Endometrial microvascular endothelial cells (primary cell): ENCODE data around the gene SLC49A4. TPM values are rescaled to one million over a fixed set of nuclear protein-coding genes. Genes with fewer than 3 reads are reported as not detected.

Source experiments
- in situ Hi-C: cut with HindIII; loops from 2 replicates; pipeline ENCODE4 v1.10.0; 2017; ENCODE audit warnings: low sequenced_read_pairs, low pct_unique_long_range_greater_than_20kb; ENCODE audit errors: inconsistent ontology term
- total RNA-seq: library from RNA; depleted of rRNA; stranded (reverse); fragments of >200 nt; gene quantifications from one replicate; pipeline ENCODE4 v1.2.3, GENCODE V29; 2015; ENCODE audit errors: inconsistent ontology term

Gene SLC49A4
- total RNA-seq, 1 donor from 2014 or later = 12.0 TPM

GRCh38 chr3:122921791-122922651, 127.2 kb downstream of the SLC49A4 start:
- in situ Hi-C loops = no loop called here

- in situ Hi-C loops = no loop called here
Observed at GRCh38 chr3:122923611-122924010, 128.7 kb downstream of the SLC49A4 start.

GRCh38 chr3:122924056-122924455, 129.2 kb downstream of the SLC49A4 start:
- in situ Hi-C loops = no loop called here

GRCh38 chr3:122925756-122926155, 130.9 kb downstream of the SLC49A4 start:
- in situ Hi-C loops = no loop called here

- in situ Hi-C loops = no loop called here
Observed at GRCh38 chr3:122926322-122926721, 131.5 kb downstream of the SLC49A4 start.

GRCh38 chr3:122926811-122927210, 131.9 kb downstream of the SLC49A4 start:
- in situ Hi-C loops = no loop called here

- in situ Hi-C loops = no loop called here
Observed at GRCh38 chr3:122927726-122928125, 132.9 kb downstream of the SLC49A4 start.

GRCh38 chr3:122928396-122929187, 133.7 kb downstream of the SLC49A4 start:
- in situ Hi-C loops = no loop called here

GRCh38 chr3:122929188-122930062, 134.6 kb downstream of the SLC49A4 start:
- in situ Hi-C loops = no loop called here

GRCh38 chr3:122930063-122930997, 135.5 kb downstream of the SLC49A4 start:
- in situ Hi-C loops = no loop called here

Other genes starting within 250 kb of the SLC49A4 start
- 36.3 TPM for gene PARP9, start 230.8 kb upstream of the SLC49A4 start, total RNA-seq
- gene DTX3L, start 230.7 kb upstream of the SLC49A4 start, total RNA-seq = 35.1 TPM
- gene PARP15, start 217.4 kb upstream of the SLC49A4 start, total RNA-seq = 1.9 TPM
- gene PARP14, start 114.2 kb upstream of the SLC49A4 start, total RNA-seq = 63.3 TPM
- 8.4 TPM for gene HSPBAP1, start 1.2 kb upstream of the SLC49A4 start, total RNA-seq
- gene SEMA5B, start 232.7 kb downstream of the SLC49A4 start, total RNA-seq = not detected